Measurements from ENCODE around the gene FBXW12.

The FBXW12 gene

GRCh38 chr3:48407542-48408099 is 35.6 kb downstream of the FBXW12 start:
- no peak for DNase-seq (ENCODE audit: low read depth in 2 of 2)

GRCh38 chr3:48408823-48409281 is 36.8 kb downstream of the FBXW12 start:
- no peak for DNase-seq (ENCODE audit: low read depth in 2 of 2)

DNA sequence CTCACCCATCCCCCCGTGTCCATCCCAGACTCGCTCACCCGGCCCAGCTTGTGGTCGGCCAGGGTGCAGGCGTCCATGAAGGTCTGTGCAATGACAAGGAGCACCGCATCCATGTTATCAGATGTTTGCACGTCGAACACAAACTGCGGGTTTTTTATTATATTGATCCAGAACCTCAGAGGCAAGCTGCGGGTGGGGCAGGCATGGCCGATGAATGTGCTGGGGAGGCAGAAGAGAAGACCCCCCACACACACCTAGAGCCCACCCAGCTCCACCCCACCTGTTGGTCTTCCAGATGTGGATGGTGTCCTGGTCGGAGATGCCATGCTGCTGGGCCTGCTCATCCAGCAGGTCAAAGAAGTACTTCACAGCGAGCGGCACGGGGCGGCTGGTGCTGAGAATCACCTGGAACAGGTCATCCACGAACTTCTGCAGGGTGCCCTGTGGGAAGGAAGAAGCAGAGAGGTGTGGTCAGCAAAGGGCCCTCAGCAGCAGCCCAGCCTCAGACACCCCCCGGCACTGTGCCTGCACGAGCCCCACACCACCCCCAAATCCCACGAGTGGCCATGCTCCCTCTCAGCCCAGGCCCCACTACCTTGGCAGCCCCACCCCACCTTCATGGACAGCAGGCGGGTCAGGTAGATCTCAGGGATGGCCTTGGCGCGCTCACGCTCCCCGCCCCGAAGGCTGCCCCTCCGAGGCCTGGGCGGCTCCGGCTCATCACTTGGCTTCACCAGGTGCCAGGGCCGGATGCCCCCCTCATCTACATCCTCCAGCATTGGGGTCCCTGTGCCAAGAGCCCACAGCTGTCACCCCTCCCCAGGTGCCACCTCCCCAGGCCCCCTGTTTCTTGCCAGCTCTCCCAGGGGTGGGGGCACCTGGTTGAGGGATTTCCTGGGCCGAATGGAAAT is 37.5 kb downstream of the FBXW12 start:
- no peak for DNase-seq (ENCODE audit: low read depth in 2 of 2)

DNA sequence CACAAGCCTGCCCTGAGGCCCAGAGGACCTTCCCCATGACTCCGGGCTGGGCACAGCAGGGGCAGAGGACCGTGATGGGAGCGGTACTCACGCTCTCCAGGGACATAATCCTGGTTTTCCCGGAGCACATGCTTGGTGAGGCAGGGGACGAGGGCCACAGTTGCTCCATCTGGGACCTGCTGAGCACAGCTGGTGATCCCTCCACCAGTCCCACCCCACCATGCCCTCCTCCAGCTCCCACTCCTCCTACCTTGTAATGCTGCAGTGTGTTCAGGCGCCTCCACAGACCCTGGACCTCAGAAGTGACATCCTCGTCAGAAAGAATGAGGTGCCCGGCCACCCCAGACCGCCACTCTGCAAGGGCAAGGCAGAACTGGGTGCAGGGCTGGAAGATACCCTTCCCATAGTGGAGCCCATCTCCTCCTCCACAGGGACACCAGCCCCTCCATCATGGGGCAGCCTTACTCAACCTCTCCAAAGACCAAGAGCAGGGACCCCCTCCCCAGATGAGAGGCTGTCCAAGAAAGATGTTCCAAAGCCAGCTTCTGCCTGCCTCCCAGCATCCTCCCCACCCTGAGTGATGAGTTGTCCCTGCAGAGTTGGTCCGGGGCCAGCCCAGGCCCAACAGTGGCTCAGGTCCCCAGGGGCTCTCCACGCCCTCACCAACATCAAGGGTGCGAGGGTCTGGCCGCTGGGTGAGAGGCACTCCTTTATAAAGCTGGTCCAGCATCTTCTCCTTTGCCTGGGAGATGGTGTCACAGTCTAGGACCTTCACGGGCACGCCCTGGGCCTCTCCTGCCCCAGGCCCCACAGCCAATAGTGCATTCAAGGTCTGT is 38.4 kb downstream of the FBXW12 start:
- DNase-seq (ENCODE audit: low read depth in 2 of 2) = no peak

- no peak for DNase-seq (ENCODE audit: low read depth in 2 of 2)
Measured at GRCh38 chr3:48411041-48411588, 39.1 kb downstream of the FBXW12 start.

- DNase-seq (ENCODE audit: low read depth in 2 of 2) = no peak
Measured at GRCh38 chr3:48411606-48412374, 39.8 kb downstream of the FBXW12 start.

DNA sequence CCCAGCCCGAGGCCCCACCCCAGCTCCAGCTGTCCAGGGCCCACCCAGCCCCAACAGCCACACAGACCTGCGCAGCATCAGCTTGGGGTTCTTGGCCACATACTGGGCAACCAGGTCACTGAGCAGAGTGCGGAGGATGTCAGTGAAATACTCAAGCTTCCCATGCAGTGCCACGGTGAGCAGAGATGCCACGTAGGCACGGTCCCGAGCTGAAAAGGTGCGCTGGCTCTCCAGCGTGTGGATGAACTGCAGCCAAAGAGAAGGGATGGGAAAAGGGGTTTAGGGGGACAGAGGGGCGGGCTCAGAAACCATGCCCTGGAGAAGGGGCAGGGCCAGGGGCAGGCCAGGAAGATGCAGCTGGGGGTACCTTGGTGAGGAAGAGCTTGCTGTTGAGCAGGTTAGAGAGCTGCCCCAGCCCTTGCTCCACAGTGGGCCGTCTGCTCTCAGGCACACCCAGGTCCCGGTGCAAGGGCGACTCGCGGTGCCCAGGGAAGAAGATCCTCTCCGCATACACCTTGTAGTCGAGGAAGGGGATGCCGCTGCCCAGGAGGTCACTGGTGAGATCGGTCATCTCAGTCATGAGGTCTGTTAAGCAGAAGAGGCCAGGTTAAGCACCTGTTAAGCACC is 40.5 kb downstream of the FBXW12 start:
- DNase-seq (ENCODE audit: low read depth in 2 of 2) = no peak

GRCh38 chr3:48413086-48413485 is 41.1 kb downstream of the FBXW12 start:
- no peak for DNase-seq (ENCODE audit: low read depth in 2 of 2)

DNA sequence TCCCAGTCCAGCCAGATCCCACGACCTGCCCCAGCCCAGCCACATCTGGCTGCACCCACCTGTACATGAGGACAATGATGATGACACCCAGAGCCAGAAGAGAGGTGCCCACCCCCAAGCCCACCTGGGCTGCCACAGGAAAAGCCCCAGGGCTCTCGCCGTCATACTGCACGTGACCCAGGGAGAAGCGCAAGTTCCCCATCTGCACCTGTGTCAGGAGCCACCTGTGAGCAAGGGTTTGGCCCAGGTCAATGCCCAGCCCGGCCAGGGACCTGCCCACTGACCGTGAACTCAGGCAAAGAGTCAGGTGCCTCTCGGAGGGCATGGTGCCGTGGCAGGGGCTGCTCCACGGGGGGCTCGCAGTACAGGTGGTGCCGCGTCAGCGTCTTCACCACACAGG is 41.6 kb downstream of the FBXW12 start:
- no peak for DNase-seq (ENCODE audit: low read depth in 2 of 2)

- no peak for DNase-seq (ENCODE audit: low read depth in 2 of 2)
Measured at GRCh38 chr3:48414376-48415250, 42.6 kb downstream of the FBXW12 start.

GRCh38 chr3:48415251-48415953 is 43.4 kb downstream of the FBXW12 start:
- DNase-seq (ENCODE audit: low read depth in 2 of 2) = no peak

DNA sequence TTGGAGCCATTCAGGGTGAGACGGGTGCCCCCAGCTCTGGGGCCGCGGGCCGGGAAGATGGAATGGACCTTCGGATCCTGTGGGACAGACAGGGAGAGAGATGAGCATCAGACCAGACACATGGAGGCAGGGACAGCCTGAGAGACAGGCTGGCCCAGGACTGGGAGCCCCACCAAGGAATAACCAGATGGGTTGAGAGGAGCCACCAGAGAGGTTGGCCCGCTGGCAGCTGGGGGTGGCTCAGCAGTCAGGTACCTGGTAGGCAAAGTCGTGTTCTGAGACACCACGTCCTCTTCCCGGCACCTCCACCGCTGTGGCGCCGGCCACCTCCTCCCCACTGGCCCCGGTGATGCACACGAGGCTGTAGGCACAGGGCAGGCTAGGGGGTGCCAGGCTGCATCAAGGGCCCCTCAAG is 44.1 kb downstream of the FBXW12 start:
- no peak for DNase-seq (ENCODE audit: low read depth in 2 of 2)

- DNase-seq (ENCODE audit: low read depth in 2 of 2) = no peak
Measured at GRCh38 chr3:48416546-48416945, 44.5 kb downstream of the FBXW12 start.

- no peak for DNase-seq (ENCODE audit: low read depth in 2 of 2)
Measured at GRCh38 chr3:48417529-48418108, 45.6 kb downstream of the FBXW12 start.

DNA sequence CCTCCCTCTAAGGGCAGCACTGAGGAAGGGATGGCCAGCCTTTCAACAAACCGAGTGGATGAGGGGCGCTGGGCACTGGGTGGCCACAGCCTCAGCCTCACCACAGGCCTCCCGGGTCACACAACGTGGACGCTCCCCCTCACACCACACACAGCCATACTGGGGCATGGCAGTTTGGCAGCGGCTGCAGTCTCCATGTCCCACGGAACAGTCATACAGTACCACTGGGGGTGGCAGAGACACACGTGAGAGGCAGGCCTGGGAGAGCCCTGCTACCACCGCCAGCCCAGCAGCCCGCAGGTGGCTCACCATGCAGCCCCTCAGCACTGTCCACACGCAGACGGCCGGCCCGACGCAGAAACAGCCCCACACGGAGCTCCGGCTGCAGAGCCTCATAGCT is 46.1 kb downstream of the FBXW12 start:
- no peak for DNase-seq (ENCODE audit: low read depth in 2 of 2)

- DNase-seq (ENCODE audit: low read depth in 2 of 2) = no peak
Measured at GRCh38 chr3:48418651-48419050, 46.6 kb downstream of the FBXW12 start.

- DNase-seq (ENCODE audit: low read depth in 2 of 2) = no peak
Measured at GRCh38 chr3:48419149-48419548, 47.1 kb downstream of the FBXW12 start.

DNA sequence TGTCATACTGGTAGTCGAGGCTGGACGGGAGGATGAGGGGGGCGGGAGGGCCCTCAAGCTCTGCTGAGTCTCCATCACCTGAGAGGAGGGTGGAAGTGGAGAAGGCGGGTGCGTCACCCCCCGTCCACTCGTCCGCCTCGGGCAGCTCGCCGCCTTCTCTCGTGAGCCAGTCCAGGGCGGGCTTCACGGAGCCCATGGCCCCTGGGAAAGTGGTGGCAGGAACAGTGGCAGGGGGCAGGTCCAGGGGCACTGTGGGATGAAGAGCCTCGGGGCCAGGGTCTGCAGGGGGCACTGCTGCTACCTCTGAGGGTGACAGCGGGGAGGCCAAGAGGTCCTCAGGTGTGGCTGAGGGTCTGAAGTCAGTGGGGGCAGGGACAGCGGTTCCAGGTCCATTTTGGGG is 47.6 kb downstream of the FBXW12 start:
- no peak for DNase-seq (ENCODE audit: low read depth in 2 of 2)

DNA sequence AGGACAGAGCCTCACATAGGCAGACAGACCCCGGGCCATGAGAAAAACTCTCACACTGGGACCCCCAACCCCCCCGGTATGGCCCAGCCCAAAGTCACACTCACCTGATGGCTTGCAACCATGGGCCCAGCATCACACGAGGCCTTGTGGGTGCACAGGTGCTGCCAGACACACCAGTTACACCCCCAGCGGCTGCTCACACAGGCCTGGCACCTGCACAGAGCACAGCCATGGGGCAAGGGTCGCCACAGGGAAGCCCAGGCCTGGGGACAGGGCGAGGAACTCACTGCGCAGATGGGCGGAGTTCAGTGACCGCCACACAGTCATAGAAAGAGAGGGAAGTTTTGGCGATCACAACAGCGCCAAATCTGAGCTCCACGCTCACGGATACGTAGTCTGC is 48.5 kb downstream of the FBXW12 start:
- DNase-seq (ENCODE audit: low read depth in 2 of 2) = no peak

Data from stimulated activated CD4-positive, alpha-beta T cell treated with anti-CD3 and anti-CD28 coated beads, Interleukin-15, amount 100 ng/mL, for 48 hours (primary cell).